ENCODE measurements around the gene OR5A2. TPM values are rescaled to one million over a fixed set of nuclear protein-coding genes. Genes with fewer than 3 reads are reported as not detected.
"Not testable (repeated sequence)": the region's sequence is repeated elsewhere in the genome, so short reads cannot be mapped to it uniquely, and the experiment has no call there.

The OR5A2 gene
- total RNA-seq: not detected in 2 replicates

- no peak for DNase-seq (ENCODE audit: extremely low read depth, low read depth, low spot score)
These were observed at the start of gene OR5A2 for GRCh38 chr11:59426361-59427067. OR5A2 (minus strand) TSS chr11:59426413; CDS start chr11:59422953, 3,460 bp downstream.

GRCh38 chr11:59475176-59475575, 49.0 kb upstream of the OR5A2 start:
- no peak for DNase-seq (ENCODE audit: extremely low read depth, low read depth, low spot score)

DNA sequence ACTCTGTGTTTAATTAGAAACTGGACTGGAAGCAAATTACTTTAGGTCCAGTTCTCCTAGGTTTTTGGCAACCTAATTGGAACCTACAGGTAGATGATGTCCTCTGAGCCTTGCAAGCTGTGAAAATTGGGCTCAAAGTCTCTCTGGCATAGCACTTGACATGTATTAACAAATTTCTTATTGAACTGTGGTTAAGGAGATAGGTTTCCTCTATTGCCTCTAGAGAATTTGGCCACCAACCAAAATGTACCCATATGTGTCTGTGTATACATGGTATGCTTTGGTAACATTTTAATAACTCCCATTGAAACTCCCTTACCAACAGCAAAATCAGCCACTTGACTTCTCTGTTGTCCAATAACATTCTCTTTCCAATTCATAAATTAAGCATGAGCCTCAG, 46.8 kb upstream of the OR5A2 start, which contains the start of gene OR4D10:
Gene OR4D10 (plus strand): TSS at position 301 of the 400 bp plus-strand sequence. CDS start 4,115 bp downstream, outside the sequence.
- DNase-seq (ENCODE audit: extremely low read depth, low read depth, low spot score): no peak

GRCh38 chr11:59463190-59463641, 37.0 kb upstream of the OR5A2 start:
- no peak for DNase-seq (ENCODE audit: extremely low read depth, low read depth, low spot score)

DNA sequence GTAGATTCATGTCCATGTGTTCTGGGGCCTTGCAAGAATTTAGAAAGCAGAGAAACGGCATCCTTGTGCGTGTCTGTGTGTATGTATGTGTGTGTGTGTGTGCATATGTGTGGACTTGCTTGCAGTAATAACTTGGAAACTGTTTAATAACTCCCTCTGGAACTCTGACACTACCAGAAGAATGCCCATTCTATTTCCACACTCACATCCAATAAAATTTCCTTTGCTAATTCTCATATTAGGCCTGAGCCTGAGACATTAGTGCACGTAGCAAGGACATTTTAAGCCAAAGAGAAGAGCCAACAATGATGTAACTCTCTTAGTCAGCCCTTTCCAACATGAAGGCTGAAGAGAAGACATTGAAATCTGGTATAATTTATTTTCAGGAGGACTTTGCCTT, 33.7 kb upstream of the OR5A2 start:
- no peak for DNase-seq (ENCODE audit: extremely low read depth, low read depth, low spot score)

- DNase-seq (ENCODE audit: extremely low read depth, low read depth, low spot score): no peak
These were observed 30.4 kb upstream of the OR5A2 start, which contains the start of gene OR4D6 for GRCh38 chr11:59456661-59457060. OR4D6 (plus strand) TSS chr11:59456961; CDS start chr11:59456961, 0 bp downstream.

DNA sequence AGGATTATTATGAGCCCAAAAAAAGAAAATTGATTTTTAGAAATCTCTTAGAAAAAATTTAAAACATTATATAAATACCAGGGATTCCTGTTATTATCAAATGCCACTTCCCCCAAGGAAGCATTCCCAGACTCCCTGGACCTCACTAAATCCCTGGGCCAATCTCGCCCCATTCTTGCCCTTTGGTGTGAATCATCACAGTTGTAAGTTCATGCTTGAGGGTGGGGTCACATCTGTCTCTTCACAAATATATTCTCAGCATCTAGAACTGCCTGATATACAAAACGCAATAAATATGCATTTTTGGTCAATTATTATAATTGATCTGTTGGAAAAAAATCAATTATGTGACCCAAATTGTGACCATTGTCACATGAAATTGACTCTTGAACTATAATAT, 22.3 kb upstream of the OR5A2 start:
- no peak for DNase-seq (ENCODE audit: extremely low read depth, low read depth, low spot score)

- not testable (repeated sequence) for DNase-seq (ENCODE audit: extremely low read depth, low read depth, low spot score)
These were observed 19.4 kb upstream of the OR5A2 start for GRCh38 chr11:59445624-59446023.

DNA sequence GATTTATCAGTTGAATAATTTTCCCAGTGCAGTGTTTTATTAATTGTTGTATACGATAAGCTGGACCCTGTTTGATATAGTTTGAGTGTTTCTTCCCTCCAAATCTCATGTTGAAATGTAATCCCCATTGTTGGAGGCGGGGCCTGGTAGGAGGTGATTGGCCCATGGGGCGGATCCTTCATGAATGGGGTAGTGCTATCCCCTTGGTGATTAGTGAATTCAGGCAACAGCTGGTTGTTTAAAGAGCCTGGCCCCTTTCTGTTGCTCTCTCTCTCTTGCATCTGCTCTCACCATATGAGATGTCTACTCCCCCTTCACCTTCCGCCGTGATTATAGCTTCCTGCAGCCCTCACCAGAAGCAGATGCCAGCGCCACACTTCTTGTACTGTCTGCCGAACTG, 11.6 kb upstream of the OR5A2 start:
- DNase-seq (ENCODE audit: extremely low read depth, low read depth, low spot score): no peak

DNA sequence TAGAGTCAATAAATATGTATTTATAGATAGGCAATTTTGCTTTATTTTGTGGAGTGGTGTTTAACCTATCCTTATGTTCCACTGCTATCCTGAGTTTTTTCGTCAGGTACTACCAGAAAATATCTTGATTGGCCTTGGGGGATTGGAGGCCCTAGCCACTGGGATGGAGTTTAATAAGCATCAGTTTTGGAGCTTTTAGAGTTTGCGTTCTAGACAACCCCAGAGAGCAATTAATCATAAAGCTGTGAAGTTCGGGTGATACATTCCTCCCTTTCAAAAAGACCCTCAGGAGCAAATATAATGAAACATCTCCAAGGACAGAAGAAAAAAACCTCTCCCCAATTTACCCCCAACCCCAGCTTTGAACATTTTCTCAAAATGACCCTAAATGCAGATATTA, 10.0 kb upstream of the OR5A2 start, which contains the start of gene OR5A1:
Gene OR5A1 (plus strand): TSS at position 301 of the 400 bp plus-strand sequence. CDS start 6,700 bp downstream, outside the sequence.
- DNase-seq (ENCODE audit: extremely low read depth, low read depth, low spot score): no peak

- DNase-seq (ENCODE audit: extremely low read depth, low read depth, low spot score): peak; percentile 33
These were observed 3.8 kb upstream of the OR5A2 start for GRCh38 chr11:59429924-59430516.

DNA sequence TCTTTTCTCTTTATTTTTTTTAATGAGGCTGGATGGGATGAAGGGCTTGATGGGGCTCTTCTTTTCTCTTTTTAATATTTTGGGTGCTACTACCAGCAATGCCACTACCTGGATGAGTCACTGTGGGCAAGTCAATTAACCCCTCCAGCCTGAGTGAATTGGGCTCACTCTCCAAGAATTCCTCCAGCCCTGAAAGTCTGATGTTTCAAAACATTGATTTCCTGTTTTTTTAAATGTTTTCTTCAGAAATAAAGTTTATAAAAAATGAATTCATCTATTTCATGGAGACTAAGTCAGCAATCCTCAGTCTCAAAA, 812 bp upstream of the OR5A2 start:
- no peak for DNase-seq (ENCODE audit: extremely low read depth, low read depth, low spot score)

- no peak for DNase-seq (ENCODE audit: extremely low read depth, low read depth, low spot score)
These were observed 1.1 kb downstream of the OR5A2 start for GRCh38 chr11:59425131-59425530.

DNA sequence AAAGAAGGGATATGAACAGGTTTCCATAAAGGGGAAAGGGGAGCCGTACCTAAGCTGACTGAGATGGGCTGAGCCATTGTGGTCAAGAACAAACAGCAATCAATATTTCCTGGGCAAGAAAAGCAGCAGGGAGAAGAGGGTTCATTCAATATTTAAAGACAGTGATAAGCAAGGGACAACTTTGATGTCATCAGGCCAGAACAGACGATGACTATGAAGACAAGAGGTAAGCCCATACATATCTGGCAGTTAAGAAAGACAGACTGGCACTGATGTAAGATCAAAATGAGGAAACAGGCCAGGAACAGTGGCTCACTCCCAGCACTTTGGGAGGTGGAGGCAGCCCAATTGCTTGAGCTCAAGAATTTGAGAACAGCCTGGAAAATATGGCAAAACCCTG, 2.4 kb downstream of the OR5A2 start:
- DNase-seq (ENCODE audit: extremely low read depth, low read depth, low spot score): no peak

DNA sequence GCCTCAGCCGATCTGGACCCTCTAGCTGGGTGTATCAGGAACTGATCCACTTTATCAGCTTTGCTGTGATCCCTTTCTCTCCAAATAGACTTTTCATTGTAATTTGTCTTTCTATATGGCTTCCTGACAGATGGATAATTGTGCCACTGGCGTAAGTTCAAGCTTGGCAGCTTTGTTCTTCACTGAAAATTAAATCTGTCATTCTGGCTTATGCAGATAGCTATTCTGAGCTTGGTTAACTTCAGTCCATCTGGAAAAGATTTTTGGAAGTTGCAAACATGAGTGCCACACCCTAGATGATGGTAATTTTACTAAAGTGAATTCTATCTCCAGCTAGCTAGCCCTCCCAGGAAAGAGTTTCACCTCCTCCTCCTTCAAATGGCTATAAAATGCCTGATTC, 8.1 kb downstream of the OR5A2 start:
- DNase-seq (ENCODE audit: extremely low read depth, low read depth, low spot score): no peak

DNA sequence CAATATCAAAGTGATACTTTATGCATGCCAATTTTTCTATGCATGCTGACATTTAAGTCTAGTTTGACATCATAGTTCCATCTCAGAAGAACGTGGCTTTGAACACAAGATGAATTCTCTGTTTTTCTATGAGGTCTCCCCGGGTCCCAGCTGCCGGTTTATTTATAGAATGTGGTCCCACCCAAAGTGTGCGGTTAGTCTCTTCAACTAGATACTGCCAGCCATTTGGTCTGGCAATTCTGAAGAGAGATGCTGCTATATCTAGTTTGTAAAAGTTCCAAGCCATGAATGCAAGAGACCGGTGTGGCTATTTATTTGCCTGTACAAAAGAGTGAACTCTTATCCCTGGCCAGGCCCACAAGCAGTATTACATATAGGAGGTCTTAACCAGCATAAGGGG, 9.2 kb downstream of the OR5A2 start:
- no peak for DNase-seq (ENCODE audit: extremely low read depth, low read depth, low spot score)

DNA sequence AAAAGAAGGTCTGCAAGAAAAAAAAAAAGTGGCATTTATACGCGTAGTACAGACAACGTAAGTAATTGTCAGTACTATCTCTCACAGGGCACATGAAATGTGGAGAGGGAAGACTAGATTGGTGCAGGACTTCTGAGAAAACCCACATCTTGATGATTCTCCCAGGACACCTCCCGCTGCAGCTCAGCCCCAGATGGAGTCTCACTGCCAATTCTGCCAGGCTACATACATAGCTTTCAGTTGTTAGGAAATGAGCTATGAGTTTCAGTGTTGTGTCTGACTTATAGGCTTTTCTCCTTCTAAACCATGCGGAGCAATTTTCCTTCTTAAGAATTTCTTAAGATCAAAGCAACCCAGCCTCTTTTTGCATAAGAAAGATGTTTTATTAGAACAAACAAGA, 9.6 kb downstream of the OR5A2 start:
- DNase-seq (ENCODE audit: extremely low read depth, low read depth, low spot score): no peak

- DNase-seq (ENCODE audit: extremely low read depth, low read depth, low spot score): no peak
These were observed 11.1 kb downstream of the OR5A2 start for GRCh38 chr11:59415111-59415510.

GRCh38 chr11:59413646-59414045, 12.6 kb downstream of the OR5A2 start:
- DNase-seq (ENCODE audit: extremely low read depth, low read depth, low spot score): no peak

DNA sequence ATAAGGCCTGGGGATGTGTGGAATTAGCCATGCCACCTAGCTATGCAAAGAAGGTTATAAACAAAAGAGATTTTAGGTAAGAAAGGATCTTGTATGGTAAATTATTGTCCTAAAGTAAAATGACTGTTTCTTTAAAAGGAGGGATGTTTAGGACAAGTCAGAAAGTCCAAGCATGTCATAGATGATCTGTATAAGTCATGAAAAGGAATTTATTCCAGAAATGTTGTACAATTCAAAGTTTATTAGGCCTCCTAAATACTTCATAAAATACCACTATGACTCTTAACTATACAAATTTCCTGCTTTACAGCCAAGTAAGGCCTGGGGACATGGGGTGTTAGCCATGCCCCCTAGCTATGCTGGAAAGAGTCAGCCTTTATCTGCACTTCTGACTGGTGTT, 22.7 kb downstream of the OR5A2 start:
- no peak for DNase-seq (ENCODE audit: extremely low read depth, low read depth, low spot score)

GRCh38 chr11:59401262-59401552, 25.0 kb downstream of the OR5A2 start:
- DNase-seq (ENCODE audit: extremely low read depth, low read depth, low spot score): no peak

DNA sequence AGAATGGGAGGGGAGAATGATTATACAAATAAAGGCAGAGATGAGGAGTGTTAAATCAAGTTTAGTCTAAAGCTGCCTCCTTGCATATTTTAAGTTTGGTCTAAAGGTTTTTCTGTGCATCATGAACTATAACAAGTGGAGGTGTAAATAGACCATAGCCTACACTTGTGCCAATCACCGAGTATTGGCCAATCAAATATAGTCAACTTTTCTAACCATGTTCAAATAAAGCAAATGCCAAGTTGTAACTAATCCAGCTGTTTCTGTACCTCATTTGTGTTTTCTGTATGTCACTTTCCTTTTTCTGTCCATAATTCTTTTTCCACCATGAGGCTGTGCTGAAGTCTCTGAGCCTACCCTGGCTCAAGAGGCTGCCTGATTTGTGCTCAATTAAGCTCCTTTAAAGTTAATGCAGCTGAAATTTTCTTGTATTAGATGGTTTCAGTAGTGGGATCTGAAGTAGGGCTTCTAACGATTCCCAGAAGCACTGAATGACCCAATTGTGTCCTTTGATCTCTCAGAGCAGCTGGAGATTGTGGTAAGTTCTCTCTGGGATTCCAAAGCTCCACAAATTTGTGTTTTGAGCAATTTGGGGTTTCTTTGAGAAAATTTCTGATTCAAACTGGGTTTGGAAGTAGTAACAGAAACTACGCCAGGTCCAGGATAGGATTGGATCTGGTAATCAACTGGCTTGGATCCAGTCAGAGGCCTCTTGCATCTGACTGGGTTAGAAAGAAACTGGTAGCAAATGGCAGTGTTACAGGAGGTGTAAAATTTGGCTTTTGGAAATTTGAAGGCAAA, 25.6 kb downstream of the OR5A2 start:
- DNase-seq (ENCODE audit: extremely low read depth, low read depth, low spot score): no peak

Measured in glomerular endothelial cell (primary cell).